ENCODE measurements around the gene CYP2D6.
A peak's percentile ranks its signal among the peaks of the same experiment; 100 is the strongest.
"Not testable (repeated sequence)": the region's sequence is repeated elsewhere in the genome, so short reads cannot be mapped to it uniquely, and the experiment has no call there.

CYP2D6 gene
- total RNA-seq = 1.3 to 1.9 reads per million in 2 donors

DNA sequence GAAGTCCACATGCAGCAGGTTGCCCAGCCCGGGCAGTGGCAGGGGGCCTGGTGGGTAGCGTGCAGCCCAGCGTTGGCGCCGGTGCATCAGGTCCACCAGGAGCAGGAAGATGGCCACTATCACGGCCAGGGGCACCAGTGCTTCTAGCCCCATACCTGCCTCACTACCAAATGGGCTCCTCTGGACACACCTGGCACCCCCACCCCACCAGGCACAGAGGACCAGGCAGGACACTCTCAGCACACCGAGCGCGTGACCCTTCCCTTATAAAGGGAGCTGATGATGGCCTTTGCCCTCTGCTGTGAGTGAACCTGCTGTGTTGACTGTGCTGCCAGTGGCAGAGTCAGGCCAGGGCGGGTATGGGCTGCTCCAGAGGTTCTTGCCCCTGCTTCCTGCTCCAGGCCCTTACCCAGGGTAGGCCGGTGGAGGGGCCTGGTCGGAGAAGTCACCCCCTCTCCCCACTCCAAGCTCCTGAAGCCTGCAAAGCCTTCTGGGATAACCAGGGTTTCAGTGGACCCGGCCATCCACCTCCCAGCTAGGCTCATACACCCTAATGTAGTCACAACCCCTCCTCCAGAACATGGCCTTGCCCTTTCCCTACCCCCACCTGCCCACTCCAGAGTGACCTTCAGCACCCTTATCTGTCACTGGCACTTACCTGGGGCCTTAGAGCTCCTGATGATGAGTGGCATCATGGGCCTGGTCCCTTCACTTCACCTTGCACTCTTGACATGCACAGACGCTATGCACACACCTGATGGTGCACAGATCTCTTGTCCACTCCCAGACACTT lies at the start of gene CYP2D6:
Gene CYP2D6 (minus strand): TSS at position 172 of the 793 bp plus-strand sequence. CDS start 19 bp downstream, at position 153.
- not testable (repeated sequence) for DNase-seq

GRCh38 chr22:42179616-42180015 lies 49.0 kb upstream of the CYP2D6 start:
- DNase-seq = no peak

DNA sequence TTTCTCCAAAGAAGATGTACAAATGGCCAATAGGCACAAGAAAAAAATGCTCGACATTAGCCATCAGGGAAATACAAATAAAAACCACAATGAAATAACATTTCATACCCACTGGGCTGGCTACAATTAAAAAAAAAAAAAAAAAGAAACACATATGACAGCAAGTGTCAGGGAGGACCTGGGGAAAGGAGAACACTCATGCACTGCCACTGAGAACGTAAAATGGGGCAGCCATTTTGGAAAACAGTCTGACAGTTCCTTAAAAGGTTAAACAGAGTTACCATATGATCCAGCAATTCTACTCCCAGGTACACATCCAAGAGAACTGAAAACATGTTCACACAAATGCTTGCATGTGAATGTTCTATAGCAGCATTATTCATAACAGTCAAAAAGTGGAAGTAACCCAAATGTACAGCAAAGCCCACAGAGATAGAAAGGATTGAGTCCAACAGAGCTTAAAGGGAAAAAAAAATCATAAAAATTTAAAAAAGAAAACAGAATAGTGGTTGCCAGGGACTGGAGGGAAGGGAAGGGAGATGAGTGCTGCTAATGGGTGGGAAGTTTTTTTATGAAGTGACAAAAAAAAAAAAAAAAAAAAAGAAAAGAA lies 48.4 kb upstream of the CYP2D6 start:
- DNase-seq = no peak

- DNase-seq = no peak
These were observed 47.3 kb upstream of the CYP2D6 start for GRCh38 chr22:42177891-42178336.

GRCh38 chr22:42176255-42176915 lies 45.8 kb upstream of the CYP2D6 start:
- DNase-seq = no peak

- no peak for DNase-seq
These were observed 43.5 kb upstream of the CYP2D6 start for GRCh38 chr22:42174062-42174461.

DNA sequence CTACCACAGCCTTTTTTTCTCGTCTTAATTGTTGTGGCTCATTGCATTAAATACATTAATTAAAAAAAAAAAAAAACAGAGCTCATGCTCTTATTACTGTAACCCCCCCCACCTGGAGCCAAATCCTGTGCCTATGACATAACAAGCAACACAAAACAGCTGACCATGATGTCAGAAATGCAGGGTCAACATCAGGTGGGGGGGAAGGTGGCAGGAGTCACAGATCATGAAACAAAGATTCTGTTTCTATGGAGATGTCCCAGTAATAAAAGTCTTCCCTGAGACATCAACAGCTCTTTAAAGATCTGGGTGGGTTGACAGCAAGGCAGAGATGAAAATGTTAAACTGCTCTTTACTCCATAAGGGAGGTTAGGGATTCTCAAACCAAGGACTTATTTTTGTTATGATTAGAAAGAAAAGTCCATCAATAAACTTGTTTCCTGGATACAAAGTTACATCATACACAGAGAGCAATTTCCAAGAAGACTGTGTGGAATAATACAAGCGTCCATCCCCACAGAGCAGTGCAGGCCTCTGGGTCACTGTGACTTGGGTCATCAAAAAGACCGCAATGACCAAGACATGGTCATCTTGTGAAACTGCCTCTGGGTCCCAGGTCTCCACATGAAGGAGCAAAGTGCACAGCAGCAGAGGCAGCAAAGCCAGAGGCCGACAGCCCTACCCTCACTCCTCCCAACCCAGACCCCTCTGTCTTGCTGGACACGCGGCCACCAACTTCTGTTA lies 42.7 kb upstream of the CYP2D6 start:
- no peak for DNase-seq

DNA sequence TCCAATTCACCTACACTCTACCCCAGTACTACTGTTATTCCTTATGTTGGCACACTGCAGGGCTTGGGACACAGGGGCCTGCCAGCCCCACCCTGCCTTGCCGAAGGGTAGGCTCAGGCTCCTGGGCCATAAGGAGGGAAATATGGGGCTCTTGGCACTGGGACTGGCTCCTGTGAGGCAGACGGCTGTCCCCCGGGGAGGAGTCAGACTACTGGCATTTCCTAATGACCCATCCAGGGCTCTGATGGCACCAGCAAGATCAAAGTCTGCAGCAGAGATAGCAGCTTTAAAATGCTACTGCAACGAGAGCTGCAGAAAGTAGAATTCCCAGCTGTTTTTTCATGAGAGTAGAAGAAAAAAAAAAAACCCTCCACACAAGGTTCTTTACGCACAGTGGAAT lies 42.2 kb upstream of the CYP2D6 start:
- DNase-seq = no peak

DNA sequence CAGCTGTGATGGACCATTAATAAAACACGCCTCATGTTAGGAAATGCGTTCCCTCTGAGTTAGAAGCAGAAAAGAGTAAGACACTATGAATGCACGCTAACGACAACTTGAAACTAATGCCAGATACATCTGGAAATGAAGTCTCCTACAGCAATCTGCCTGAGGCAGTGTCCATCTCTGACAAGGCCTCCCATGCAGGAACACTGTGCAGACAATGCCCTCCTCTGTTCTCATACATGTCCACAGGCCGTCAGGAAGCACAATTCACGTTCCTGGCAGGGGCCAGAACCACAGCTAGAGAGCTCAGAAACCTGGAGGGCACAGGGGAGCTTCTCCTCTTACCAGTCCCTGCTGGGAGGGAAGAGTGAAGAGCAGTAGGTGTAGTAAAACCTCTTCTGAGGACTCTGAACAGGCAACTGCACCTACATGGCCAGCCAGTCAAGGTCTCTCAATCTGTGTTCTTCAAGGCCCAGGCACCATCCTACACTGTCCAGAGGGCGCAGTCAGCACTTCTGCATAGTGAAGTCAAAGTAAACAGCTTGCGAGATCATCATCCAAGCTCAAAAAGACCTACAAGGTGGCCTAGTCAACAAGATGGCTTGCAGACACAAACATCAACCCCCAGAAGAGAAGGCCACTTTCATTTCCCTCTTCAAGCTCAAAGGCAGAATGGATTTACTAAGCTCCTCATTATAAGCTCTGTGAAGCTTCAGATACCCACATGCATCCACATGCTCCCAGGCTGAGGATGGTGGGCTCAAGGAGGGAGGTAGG lies 41.5 kb upstream of the CYP2D6 start:
- no peak for DNase-seq

DNA sequence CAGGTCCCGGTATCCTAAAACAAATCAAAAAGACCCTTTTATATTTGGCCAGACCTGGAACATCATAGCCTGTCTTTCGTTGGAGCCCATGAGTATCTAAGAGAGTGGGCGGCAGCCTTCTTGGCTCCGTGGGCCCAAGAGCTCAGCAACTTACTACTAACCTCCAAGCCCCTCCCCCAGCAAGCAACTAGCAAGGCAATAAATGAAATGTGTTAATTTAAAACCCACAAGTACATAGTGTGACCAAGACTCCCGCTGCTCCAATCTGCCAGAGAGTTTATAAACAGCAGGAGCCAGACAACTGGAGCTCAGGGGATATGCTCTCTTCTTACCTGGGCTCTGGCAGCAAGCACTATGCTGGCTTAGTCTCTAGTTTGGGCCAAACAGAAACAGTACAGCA lies 40.8 kb upstream of the CYP2D6 start:
- no peak for DNase-seq

DNA sequence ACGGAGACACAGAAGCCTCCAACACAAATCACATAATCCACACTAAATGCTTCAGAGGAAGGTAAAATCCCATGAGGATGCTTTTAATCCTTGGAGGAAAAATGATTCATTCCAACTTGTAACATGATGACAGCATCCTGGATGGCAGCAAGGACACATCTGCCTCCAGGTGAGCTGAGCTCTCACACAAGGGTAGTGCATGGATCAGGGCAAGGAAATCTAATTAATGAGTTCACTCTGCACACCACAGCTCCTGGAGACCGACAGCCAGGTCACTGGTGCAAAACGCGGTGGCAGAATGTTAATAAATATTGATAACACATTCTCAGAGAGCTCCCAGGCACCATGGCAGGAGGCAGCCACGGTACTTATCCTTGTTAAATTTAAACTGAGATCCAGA lies 40.3 kb upstream of the CYP2D6 start:
- DNase-seq = no peak

- peak; percentile 70 for DNase-seq
These were observed 38.5 kb upstream of the CYP2D6 start for GRCh38 chr22:42169055-42169469.

GRCh38 chr22:42168476-42168875 lies 37.9 kb upstream of the CYP2D6 start:
- no peak for DNase-seq

DNA sequence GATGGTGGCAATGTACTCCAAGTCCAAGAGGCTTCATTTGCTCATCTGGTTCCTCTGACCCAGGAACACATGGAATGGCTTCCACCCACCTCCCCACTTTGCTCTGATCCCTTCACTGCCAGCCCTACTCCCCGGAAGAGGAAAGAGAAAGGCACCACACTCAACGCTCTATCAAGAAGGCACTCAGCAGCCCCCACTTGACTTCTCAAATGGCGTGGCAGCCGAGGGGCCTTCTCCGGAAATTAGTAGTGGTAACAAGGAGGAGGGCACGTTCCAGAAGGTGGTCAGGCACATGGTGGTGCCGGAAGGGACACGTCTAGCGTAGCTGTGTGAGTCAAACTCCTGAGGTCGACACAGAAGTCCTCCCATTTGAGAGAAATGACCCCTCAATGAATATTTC lies 36.5 kb upstream of the CYP2D6 start:
- DNase-seq = no peak

GRCh38 chr22:42164901-42165300 lies 34.3 kb upstream of the CYP2D6 start:
- DNase-seq = no peak

GRCh38 chr22:42163515-42163914 lies 32.9 kb upstream of the CYP2D6 start:
- no peak for DNase-seq

DNA sequence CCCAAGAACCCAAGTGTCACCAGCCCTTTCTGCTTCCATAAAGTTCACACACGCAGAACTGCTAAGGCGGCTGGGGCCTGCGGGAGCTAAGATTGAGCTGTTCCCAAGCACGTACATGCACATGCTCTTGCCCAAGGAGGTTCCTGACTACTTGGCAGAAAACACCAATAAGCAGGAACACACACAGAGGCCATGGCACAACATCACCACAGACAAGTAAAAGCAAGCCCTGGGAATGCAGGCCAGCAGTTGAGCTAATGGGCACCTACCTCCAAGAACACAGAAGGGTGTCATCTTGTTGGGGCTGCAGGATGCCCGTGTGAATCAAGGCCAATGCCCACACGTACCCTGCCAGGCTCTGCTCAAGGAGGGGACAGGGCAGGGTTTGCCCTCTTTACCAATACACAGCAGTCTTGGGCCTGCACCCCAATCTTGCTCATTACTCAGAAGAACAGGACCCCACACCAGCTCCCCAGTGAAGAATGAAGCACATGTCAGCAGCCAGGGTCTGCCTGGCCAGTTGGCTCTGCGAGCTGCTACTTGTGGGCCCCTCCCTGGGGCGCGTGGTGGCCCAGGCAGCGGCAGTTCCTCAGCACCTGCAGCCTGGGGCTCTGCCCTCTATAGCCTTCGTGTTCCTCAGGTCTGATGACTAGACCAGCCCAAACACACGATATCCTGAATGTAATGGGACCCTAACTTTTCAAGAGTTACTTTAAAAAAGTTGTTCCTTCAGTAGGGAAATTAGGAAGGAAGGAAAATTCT lies 32.3 kb upstream of the CYP2D6 start:
- DNase-seq = no peak

GRCh38 chr22:42160830-42161696 lies 30.5 kb upstream of the CYP2D6 start:
- no peak for DNase-seq

GRCh38 chr22:42160251-42160650 lies 29.6 kb upstream of the CYP2D6 start:
- DNase-seq = no peak

DNA sequence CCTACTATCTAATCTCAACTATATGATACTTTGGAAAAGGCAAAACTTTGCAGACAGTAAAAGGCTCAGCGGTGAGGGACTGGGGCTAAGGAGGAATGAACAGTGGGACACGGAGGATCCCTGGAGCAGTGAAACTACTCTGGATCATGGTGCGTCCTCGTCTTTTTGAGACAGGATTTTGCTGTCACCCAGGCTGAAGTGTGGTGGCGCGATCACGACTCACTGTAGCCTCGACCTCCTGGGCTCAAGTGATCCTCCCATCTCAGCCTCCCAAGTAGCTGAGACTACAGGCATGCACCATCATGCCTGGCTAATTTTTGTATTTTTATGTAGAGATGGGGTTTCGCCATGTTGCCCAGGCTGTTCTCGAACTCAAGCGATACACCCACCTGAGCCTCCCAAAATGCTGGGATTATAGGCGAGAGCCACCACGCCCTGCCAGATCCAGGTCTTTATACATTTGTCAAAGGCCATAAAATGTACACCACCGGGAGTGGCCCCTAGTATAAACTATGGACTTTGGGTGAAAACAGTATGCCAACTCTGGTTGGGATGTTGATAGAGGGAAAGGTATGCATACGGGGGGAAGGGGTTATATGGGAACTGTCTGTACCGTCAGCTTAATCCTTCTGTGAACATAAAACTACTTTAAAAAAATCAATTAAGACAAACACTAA lies 28.0 kb upstream of the CYP2D6 start:
- DNase-seq = no peak

All from T-helper 9 cell (primary cell).